Head of caudate nucleus (tissue), 42 donors: ENCODE results near the gene MRPS35.
"Not testable (repeated sequence)": the region's sequence is repeated elsewhere in the genome, so short reads cannot be mapped to it uniquely, and the experiment has no call there.

Source experiments
- DNase-seq, 42 donors: peaks; one replicate each; pipeline versions ENCODE4 v3.0.0 to v3.0.0-alpha.2; 2020 to 2021; ENCODE audit warnings: mixed read lengths in 7 of 42
- intact Hi-C: fragments of 100-400 bp; cut with DNase I; formaldehyde crosslinking; loops from one replicate; pipeline ENCODE4 v1.15.0; 2022

Gene MRPS35

DNA sequence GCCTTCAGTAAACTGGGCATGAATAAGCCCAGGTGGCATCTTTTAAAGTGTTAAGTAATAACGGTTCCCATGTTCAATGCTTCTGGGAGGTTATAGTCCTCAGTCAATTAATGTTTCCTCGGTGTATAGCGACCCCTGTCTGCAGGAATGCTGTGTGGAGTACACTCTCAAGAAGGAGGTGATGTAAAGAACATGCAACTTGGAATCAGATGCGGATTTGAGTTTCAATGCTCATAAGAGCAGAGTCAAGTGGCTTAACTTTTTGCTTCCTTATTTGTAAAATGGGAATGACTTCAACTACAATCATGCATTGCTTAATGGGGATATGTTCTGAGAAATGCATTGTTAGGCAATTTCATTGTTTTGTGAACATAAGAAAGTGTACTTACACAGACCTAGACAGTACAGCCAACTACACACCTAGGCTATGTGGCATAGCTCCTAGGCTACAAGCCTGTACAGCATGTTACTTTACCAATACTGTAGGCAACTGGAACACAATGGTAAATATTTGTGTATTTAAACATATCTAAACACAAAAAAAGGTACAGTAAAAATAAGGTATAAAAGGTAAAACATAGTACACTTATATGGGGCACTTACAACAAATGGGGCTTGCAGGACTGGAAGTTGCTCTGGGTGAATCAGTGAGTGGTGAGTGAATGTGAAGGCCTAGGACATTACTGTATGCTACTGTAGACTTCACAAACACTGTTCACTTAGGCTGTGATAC lies 6.7 kb upstream of the MRPS35 start:
- DNase-seq: peak in 39 of 42 donors; percentile 22 to 89 (median 71)
- intact Hi-C loops: loop anchor here (10.0 kb wide), 1 partner anchor 179 kb away; the partner anchor contains the start of gene PPFIBP1

DNA sequence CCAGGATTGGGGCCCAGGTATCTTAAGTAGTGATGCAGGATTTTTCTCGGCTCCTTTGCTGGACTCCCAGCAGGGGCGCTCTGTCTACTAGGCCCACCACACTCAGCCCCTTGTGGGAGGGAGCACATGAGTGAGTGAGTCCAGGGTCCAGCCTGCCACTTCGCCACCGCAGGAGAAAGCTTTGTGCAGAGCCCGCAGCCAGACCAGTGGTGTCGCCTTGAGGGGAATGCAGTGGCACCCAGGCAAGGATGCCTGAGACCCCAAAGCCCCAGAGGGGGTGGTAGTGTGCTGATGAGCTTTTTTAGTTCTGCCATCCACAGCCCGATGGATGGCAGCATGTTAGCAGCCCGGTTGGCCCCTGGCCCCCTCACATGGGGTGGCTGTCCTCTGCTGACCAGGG lies 5.4 kb upstream of the MRPS35 start:
- intact Hi-C loops: loop anchor here (10.0 kb wide), 1 partner anchor 180 kb away; the partner anchor contains the start of gene PPFIBP1
- DNase-seq: no peak

- intact Hi-C loops: loop anchor here (10.0 kb wide), 1 partner anchor 182 kb away; the partner anchor contains the start of gene PPFIBP1
- DNase-seq: no peak
These were observed 3.4 kb upstream of the MRPS35 start for GRCh38 chr12:27707216-27707615.

- no peak for DNase-seq
- intact Hi-C loops: loop anchor here (10.0 kb wide), 1 partner anchor 185 kb away; the partner anchor contains the start of gene PPFIBP1
These were observed 1.3 kb upstream of the MRPS35 start for GRCh38 chr12:27709212-27709931.

GRCh38 chr12:27709932-27710591 lies 570 bp upstream of the MRPS35 start:
- intact Hi-C loops: loop anchor here (5.0 to 10.0 kb wide), 2 partner anchors 67 to 185 kb away; partner anchors contain the start of gene PPFIBP1
- DNase-seq: peak in 2 of 42 donors; percentile 21

GRCh38 chr12:27711317-27711682 lies 668 bp downstream of the MRPS35 start:
- intact Hi-C loops: loop anchor here (5.0 kb wide), 1 partner anchor 66 kb away; no protein-coding TSS in a partner anchor
- peak in 8 of 42 donors; percentile 3 to 39 (median 18) for DNase-seq

DNA sequence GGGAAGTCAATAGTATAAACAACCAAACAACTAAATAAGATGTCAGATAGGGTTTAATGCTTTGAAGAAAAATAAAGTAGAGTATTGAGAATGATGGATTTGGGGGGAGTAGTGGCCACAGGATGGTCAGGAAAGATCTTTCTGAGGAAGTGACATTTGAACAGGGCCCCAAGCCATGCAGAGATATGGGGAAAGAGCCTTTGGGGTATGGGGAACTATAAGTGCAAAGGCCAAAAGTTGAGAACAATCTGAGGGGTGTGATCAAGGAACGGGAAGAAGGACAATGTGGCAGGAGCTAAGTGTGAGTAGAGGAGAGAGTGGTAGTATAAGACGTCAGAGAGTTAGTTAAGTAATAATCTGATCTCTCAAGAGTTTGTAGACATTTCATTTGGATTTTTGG lies 1.3 kb downstream of the MRPS35 start:
- DNase-seq: no peak
- intact Hi-C loops: loop anchor here (5.0 kb wide), 1 partner anchor 65 kb away; no protein-coding TSS in a partner anchor

DNA sequence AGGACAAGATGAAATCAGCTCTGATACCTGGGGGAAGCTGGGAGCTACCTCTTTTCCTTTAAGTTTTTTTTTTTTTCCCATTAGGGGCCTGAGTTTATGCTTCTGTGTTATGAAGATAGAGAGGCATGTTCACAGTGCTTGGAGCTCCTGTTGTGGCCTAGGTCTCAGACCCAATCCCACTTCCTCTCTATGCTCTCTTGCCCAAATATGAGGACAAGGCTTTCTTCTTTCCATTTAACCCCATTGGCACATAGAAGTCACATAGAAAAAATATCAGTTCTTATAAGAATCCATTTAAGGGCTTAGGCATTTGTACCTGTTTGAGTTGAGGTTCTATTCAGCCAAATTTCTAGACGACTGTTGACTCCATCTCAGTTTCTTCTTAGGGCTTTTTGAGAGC lies 12.6 kb downstream of the MRPS35 start:
- DNase-seq: no peak

DNA sequence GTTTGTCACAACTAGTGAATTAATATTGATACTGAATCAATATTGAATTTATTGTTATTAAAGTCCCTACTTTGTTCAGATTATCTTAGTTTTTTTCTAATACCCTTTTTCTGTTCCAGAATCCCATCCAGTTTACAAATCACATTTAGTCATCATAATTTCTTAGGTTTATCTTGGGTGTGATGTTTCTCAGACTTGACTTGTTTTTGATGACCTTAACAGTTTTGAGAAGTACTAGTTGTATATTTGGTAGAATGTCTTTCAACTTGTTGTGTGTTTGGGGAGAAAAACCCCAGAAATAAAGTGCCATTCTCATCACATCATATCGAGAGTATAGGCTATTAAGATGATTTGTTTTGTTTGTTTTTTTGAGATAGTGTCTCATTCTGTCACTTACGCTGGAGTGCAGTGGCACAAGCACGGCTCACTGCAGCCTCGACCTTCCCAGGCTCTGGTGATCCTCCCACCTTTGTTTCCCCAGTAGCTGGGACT lies 19.5 kb downstream of the MRPS35 start:
- DNase-seq: no peak
- intact Hi-C loops: loop anchor here (5.0 kb wide), 1 partner anchor 92 kb away; no protein-coding TSS in a partner anchor

More for the DNA sequence above, 12.6 kb downstream of the MRPS35 start:
- intact Hi-C loops: no loop called here

GRCh38 chr12:27732281-27732680 lies 21.6 kb downstream of the MRPS35 start:
- intact Hi-C loops: loop anchor here (5.0 kb wide), 1 partner anchor 90 kb away; no protein-coding TSS in a partner anchor
- DNase-seq: no peak

DNA sequence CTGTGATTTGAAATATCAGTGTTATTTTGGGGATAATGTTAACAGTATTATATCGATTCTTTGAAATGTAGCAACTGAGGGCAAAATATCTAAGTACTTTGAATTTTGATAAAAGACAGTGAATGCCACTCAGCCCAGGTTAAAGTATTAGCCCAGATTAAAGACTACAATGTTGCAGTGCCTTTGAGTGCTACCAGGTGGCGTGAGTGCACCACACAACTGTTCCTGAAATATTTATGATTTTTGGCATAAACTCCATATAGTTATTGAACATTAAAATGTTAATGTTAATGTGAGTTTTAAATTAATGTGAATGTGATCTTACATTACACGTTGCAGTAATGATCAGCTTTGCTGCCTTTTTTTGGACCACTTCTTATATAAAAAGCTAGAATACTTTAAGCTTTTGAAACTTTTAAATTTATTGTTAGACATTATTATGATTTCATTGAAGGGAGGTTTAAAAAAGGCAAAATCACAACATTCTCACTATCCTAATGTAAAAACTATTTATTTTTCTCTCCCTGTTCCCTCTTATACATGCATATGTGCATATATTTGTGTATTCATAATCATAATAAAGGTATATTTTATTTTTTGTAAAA lies 22.5 kb downstream of the MRPS35 start:
- intact Hi-C loops: loop anchor here (5.0 kb wide), 1 partner anchor 89 kb away; no protein-coding TSS in a partner anchor
- DNase-seq: peak in 26 of 42 donors; percentile 8 to 68 (median 38)

GRCh38 chr12:27733791-27734190 lies 23.2 kb downstream of the MRPS35 start:
- intact Hi-C loops: loop anchor here (5.0 kb wide), 1 partner anchor 89 kb away; no protein-coding TSS in a partner anchor
- no peak for DNase-seq

- intact Hi-C loops: loop anchor here (5.0 kb wide), 1 partner anchor 88 kb away; no protein-coding TSS in a partner anchor
- not testable (repeated sequence) for DNase-seq
These were observed 23.7 kb downstream of the MRPS35 start for GRCh38 chr12:27734321-27734720.

- no peak for DNase-seq
- intact Hi-C loops: no loop called here
These were observed 33.0 kb downstream of the MRPS35 start for GRCh38 chr12:27743601-27744000.

DNA sequence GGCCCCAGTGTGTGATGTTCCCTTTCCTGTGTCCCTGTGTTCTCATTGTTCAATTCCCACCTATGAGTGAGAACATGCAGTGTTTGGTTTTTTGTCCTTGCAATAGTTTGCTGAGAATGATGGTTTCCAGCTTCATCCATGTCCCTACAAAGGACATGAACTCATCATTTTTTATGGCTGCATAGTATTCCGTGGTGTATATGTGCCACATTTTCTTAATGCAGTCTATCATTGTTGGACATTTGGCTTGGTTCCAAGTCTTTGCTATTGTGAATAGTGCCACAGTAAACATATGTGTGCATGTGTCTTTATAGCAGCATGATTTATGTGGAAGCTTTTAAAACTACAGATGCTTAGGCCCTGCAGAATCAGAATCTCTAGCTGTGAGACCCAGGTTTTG lies 35.1 kb downstream of the MRPS35 start:
- intact Hi-C loops, DNase-seq: not testable (repeated sequence)

DNA sequence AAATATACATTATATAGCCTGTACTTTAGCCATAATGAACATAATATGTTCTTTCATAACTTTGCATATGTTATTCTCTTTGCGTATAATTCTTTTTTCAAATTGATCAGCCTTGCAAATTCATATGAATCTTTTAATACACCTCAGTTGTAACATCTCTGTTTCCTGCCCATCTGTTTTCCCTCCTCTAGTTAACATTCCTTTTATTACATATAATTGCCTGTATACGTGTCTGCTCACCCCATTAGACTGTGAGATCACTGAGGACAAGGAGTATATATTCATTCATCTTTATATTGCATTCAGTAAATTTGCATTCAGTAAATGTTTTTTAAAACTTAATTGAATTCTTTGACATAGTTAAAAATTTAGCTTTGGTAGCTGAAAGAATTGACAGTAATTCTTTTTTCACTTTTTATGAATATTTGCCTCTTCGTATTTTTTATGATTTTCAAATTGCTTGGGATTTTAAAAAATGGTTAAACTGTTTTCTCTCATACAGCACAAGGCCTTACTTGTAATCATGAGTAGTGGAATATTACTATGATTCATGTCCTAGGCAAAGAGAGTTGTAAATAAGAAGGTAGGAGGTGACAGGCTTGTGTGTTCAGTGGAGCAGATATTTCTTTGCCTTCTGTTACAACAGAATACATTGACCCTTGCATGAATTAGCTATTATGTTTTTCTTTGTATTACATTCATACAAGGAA lies 36.6 kb downstream of the MRPS35 start:
- intact Hi-C loops: no loop called here
- no peak for DNase-seq

- intact Hi-C loops: no loop called here
- peak in 32 of 42 donors; percentile 16 to 62 (median 40) for DNase-seq
These were observed 40.9 kb downstream of the MRPS35 start for GRCh38 chr12:27751386-27752047.
